UCSD-AML1 (cell line): ENCODE results near the gene FEV.
"Not testable (repeated sequence)": the region's sequence is repeated elsewhere in the genome, so short reads cannot be mapped to it uniquely, and the experiment has no call there.

Source experiments
- DNase-seq: peaks from one replicate; lab custom pipeline; 2025; ENCODE audit not compliant: unreplicated experiment; lab: John Stamatoyannopoulos, UW

Gene FEV

DNA sequence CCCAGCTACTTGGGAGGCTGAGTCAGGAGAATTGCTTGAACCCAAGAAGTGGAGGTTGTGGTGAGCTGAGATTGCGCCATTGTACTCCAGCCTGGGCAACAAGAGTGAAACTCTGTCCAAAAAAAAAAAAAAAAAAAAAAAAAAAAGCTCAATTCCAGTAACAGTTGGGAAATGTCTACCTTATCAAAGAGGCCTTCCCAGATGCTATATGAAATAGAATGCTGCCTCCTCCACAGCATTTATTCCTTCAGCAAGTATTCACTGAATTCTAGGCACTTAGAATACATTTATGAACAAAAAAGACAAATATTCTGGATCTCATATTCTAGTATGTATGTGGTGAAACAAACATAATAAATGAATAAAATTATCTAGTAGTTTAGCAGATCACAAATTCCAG lies 38.4 kb downstream of the FEV start:
- no peak for DNase-seq

DNA sequence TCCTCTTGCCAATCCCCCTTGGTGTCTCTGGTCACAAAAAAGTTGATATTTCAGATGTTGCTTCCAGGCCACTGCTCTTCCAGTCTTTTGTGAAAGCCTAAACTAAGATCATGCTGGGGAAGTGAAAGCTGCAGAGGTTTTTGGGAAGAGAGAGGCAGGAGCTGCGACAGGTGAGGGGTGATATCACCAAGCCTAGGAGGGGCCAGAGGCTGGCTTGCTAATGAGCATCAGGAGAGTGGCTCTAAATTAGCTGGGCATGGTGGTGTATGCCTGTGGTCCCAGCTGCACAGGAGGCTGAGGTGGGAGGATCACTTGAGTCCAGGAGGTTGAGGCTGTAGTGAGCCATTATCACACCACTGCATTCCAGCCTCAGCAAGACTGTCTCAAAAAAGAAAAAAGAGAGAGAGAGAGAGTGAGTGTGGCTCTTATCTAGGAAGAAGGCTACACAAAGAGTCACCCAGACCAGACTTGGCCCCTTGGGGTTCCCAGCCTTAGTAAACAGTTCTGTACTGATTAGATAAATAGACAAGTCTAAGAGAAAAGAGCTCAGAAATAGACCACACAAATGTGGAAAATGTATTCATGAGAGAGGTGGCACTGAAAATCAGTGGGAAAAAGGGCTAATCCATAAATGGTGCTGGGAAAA lies 40.1 kb downstream of the FEV start:
- DNase-seq: no peak

DNA sequence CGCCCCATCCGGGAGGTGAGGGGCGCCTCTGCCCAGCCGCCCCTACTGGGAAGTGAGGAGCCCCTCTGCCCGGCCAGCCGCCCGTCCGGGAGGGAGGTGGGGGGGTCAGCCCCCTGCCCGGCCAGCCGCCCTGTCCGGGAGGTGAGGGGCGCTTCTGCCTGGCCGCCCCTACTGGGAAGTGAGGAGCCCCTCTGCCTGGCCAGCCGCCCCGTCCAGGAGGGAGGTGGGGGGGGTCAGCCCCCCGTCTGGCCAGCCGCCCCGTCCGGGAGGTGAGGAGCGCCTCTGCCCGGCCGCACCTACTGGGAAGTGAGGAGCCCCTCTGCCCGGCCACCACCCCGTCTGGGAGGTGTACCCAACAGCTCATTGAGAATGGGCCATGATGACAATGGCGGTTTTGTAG lies 53.2 kb downstream of the FEV start:
- DNase-seq: not testable (repeated sequence)
